ENCODE measurements around the gene FICD. TPM values are rescaled to one million over a fixed set of nuclear protein-coding genes. Genes with fewer than 3 reads are reported as not detected.

The FICD gene
- polyA plus RNA-seq, 4 donors: 0.81 to 2.2 (median 1.5) TPM

GRCh38 chr12:108563136-108563803, 48.2 kb downstream of the FICD start:
- WGBS, 3 donors: 1 to 3% (median 1%) methylated on average over 14 of the region's 14 CpGs
- no peak for FAIRE-seq
- H3K36me3 ChIP-seq (ENCODE audit: control insufficient read depth in 3 of 3, insufficient read depth in 2 of 3, low read depth in 1 of 3, low read length in 3 of 3): peaks cover 12 to 26% (median 20%) of the 10 kb centered on the region in 3 donors

GRCh38 chr12:108563804-108564151, 48.7 kb downstream of the FICD start:
- peak overlapping the region in 2 of 3 donors; percentile 64 to 99 for H3K4me3 ChIP-seq (ENCODE audit: low read depth in 1 of 3, low read length in 3 of 3)
- peaks cover 12 to 27% (median 20%) of the 10 kb centered on the region in 3 donors for H3K36me3 ChIP-seq (ENCODE audit: control insufficient read depth in 3 of 3, insufficient read depth in 2 of 3, low read depth in 1 of 3, low read length in 3 of 3)
- peaks cover 6 to 14% (median 9%) of the 10 kb centered on the region in 3 donors for H3K4me1 ChIP-seq (ENCODE audit: control insufficient read depth in 3 of 3, insufficient read depth in 2 of 3, low read depth in 1 of 3, low read length in 2 of 3)
- H3K27me3 ChIP-seq (ENCODE audit: control insufficient read depth in 3 of 3, insufficient read depth in 3 of 3, low read length in 3 of 3): no peaks in the 10 kb centered on the region
- FAIRE-seq: no peak
- H3K27ac ChIP-seq (ENCODE audit: low read depth in 1 of 3, low read length in 2 of 3): no peak overlapping the region
- no peak for DNase-seq
- 0 to 5% (median 2%) methylated on average over 1 of the region's 1 CpG for WGBS, 3 donors
- H3K9me3 ChIP-seq (ENCODE audit: control insufficient read depth in 2 of 2, insufficient read depth in 1 of 2, low read depth in 1 of 2, low read length in 1 of 2): no peaks in the 10 kb centered on the region

More at GRCh38 chr12:108563136-108563803, 48.2 kb downstream of the FICD start:
- peak overlapping the region; percentile 64 to 99 (median 75) for H3K4me3 ChIP-seq (ENCODE audit: low read depth in 1 of 3, low read length in 3 of 3)
- peak overlapping the region; percentile 82 to 93 (median 90) for H3K27ac ChIP-seq (ENCODE audit: low read depth in 1 of 3, low read length in 2 of 3)
- H3K27me3 ChIP-seq (ENCODE audit: control insufficient read depth in 3 of 3, insufficient read depth in 3 of 3, low read length in 3 of 3): no peaks in the 10 kb centered on the region
- H3K4me1 ChIP-seq (ENCODE audit: control insufficient read depth in 3 of 3, insufficient read depth in 2 of 3, low read depth in 1 of 3, low read length in 2 of 3): peaks cover 6 to 16% (median 11%) of the 10 kb centered on the region in 3 donors
- no peaks in the 10 kb centered on the region for H3K9me3 ChIP-seq (ENCODE audit: control insufficient read depth in 2 of 2, insufficient read depth in 1 of 2, low read depth in 1 of 2, low read length in 1 of 2)
- peak; percentile 91 to 92 for DNase-seq

- no peak for DNase-seq
- Histone ChIP-seq H3K27ac (ENCODE audit: low read depth in 1 of 3, low read length in 2 of 3) (no peak overlapping the region), H3K4me3 (ENCODE audit: low read depth in 1 of 3, low read length in 3 of 3) (no peak overlapping the region), H3K9me3 (ENCODE audit: control insufficient read depth in 2 of 2, insufficient read depth in 1 of 2, low read depth in 1 of 2, low read length in 1 of 2) (no peaks in the 10 kb centered on the region), H3K36me3 (ENCODE audit: control insufficient read depth in 3 of 3, insufficient read depth in 2 of 3, low read depth in 1 of 3, low read length in 3 of 3) (peaks cover 12 to 28% (median 20%) of the 10 kb centered on the region in 3 donors), H3K27me3 (ENCODE audit: control insufficient read depth in 3 of 3, insufficient read depth in 3 of 3, low read length in 3 of 3) (no peaks in the 10 kb centered on the region), H3K4me1 (ENCODE audit: control insufficient read depth in 3 of 3, insufficient read depth in 2 of 3, low read depth in 1 of 3, low read length in 2 of 3) (peaks cover under 1 to 12% (median 5%) of the 10 kb centered on the region in 3 donors)
- FAIRE-seq: no peak
Observed at GRCh38 chr12:108564724-108565123, 49.6 kb downstream of the FICD start.

GRCh38 chr12:108565146-108565545, 50.1 kb downstream of the FICD start:
- no peaks in the 10 kb centered on the region for H3K27me3 ChIP-seq (ENCODE audit: control insufficient read depth in 3 of 3, insufficient read depth in 3 of 3, low read length in 3 of 3)
- no peaks in the 10 kb centered on the region for H3K9me3 ChIP-seq (ENCODE audit: control insufficient read depth in 2 of 2, insufficient read depth in 1 of 2, low read depth in 1 of 2, low read length in 1 of 2)
- 89 to 92% (median 91%) methylated on average over 3 of the region's 3 CpGs for WGBS, 3 donors
- peaks cover 0 to 9% (median 3%) of the 10 kb centered on the region in 3 donors for H3K4me1 ChIP-seq (ENCODE audit: control insufficient read depth in 3 of 3, insufficient read depth in 2 of 3, low read depth in 1 of 3, low read length in 2 of 3)
- H3K27ac ChIP-seq (ENCODE audit: low read depth in 1 of 3, low read length in 2 of 3): no peak overlapping the region
- FAIRE-seq (no peak), DNase-seq (no peak)
- H3K4me3 ChIP-seq (ENCODE audit: low read depth in 1 of 3, low read length in 3 of 3): no peak overlapping the region
- peaks cover 12 to 32% (median 20%) of the 10 kb centered on the region in 3 donors for H3K36me3 ChIP-seq (ENCODE audit: control insufficient read depth in 3 of 3, insufficient read depth in 2 of 3, low read depth in 1 of 3, low read length in 3 of 3)

- FAIRE-seq (no peak), DNase-seq (peak in 1 of 2 donors; percentile 55)
- Histone ChIP-seq H3K36me3 (ENCODE audit: control insufficient read depth in 3 of 3, insufficient read depth in 2 of 3, low read depth in 1 of 3, low read length in 3 of 3) (peaks cover 12 to 32% (median 20%) of the 10 kb centered on the region in 3 donors), H3K27ac (ENCODE audit: low read depth in 1 of 3, low read length in 2 of 3) (peak overlapping the region in 1 of 3 donors; percentile 64), H3K9me3 (ENCODE audit: control insufficient read depth in 2 of 2, insufficient read depth in 1 of 2, low read depth in 1 of 2, low read length in 1 of 2) (no peaks in the 10 kb centered on the region), H3K27me3 (ENCODE audit: control insufficient read depth in 3 of 3, insufficient read depth in 3 of 3, low read length in 3 of 3) (no peaks in the 10 kb centered on the region), H3K4me3 (ENCODE audit: low read depth in 1 of 3, low read length in 3 of 3) (no peak overlapping the region), H3K4me1 (ENCODE audit: control insufficient read depth in 3 of 3, insufficient read depth in 2 of 3, low read depth in 1 of 3, low read length in 2 of 3) (peaks cover 0 to 9% (median 3%) of the 10 kb centered on the region in 3 donors)
- WGBS, 3 donors: 7 to 19% (median 11%) methylated on average over 2 of the region's 2 CpGs
Observed at GRCh38 chr12:108565976-108566375, 50.9 kb downstream of the FICD start.

- Histone ChIP-seq H3K27me3 (ENCODE audit: control insufficient read depth in 3 of 3, insufficient read depth in 3 of 3, low read length in 3 of 3) (no peaks in the 10 kb centered on the region), H3K36me3 (ENCODE audit: control insufficient read depth in 3 of 3, insufficient read depth in 2 of 3, low read depth in 1 of 3, low read length in 3 of 3) (peaks cover 12 to 32% (median 20%) of the 10 kb centered on the region in 3 donors), H3K4me3 (ENCODE audit: low read depth in 1 of 3, low read length in 3 of 3) (no peak overlapping the region), H3K27ac (ENCODE audit: low read depth in 1 of 3, low read length in 2 of 3) (peak overlapping the region in 1 of 3 donors; percentile 74), H3K9me3 (ENCODE audit: control insufficient read depth in 2 of 2, insufficient read depth in 1 of 2, low read depth in 1 of 2, low read length in 1 of 2) (no peaks in the 10 kb centered on the region), H3K4me1 (ENCODE audit: control insufficient read depth in 3 of 3, insufficient read depth in 2 of 3, low read depth in 1 of 3, low read length in 2 of 3) (peaks cover 0 to 9% (median 3%) of the 10 kb centered on the region in 3 donors)
- 90 to 97% (median 93%) methylated on average over 4 of the region's 4 CpGs for WGBS, 3 donors
- DNase-seq: no peak
- FAIRE-seq: no peak
Observed at GRCh38 chr12:108566452-108566851, 51.4 kb downstream of the FICD start.

- Histone ChIP-seq H3K27me3 (ENCODE audit: control insufficient read depth in 3 of 3, insufficient read depth in 3 of 3, low read length in 3 of 3) (no peaks in the 10 kb centered on the region), H3K9me3 (ENCODE audit: control insufficient read depth in 2 of 2, insufficient read depth in 1 of 2, low read depth in 1 of 2, low read length in 1 of 2) (no peaks in the 10 kb centered on the region), H3K27ac (ENCODE audit: low read depth in 1 of 3, low read length in 2 of 3) (peak overlapping the region in 2 of 3 donors; percentile 41 to 91), H3K4me3 (ENCODE audit: low read depth in 1 of 3, low read length in 3 of 3) (no peak overlapping the region), H3K36me3 (ENCODE audit: control insufficient read depth in 3 of 3, insufficient read depth in 2 of 3, low read depth in 1 of 3, low read length in 3 of 3) (peaks cover 12 to 32% (median 20%) of the 10 kb centered on the region in 3 donors), H3K4me1 (ENCODE audit: control insufficient read depth in 3 of 3, insufficient read depth in 2 of 3, low read depth in 1 of 3, low read length in 2 of 3) (peaks cover 0 to 5% (median 3%) of the 10 kb centered on the region in 3 donors)
- 68 to 82% (median 74%) methylated on average over 7 of the region's 7 CpGs for WGBS, 3 donors
- FAIRE-seq: no peak
- DNase-seq: no peak
Observed at GRCh38 chr12:108567406-108568337, 52.6 kb downstream of the FICD start.

Data from small intestine (tissue), 7 donors.